ENCODE measurements around the gene CORO6.

Gene CORO6

DNA sequence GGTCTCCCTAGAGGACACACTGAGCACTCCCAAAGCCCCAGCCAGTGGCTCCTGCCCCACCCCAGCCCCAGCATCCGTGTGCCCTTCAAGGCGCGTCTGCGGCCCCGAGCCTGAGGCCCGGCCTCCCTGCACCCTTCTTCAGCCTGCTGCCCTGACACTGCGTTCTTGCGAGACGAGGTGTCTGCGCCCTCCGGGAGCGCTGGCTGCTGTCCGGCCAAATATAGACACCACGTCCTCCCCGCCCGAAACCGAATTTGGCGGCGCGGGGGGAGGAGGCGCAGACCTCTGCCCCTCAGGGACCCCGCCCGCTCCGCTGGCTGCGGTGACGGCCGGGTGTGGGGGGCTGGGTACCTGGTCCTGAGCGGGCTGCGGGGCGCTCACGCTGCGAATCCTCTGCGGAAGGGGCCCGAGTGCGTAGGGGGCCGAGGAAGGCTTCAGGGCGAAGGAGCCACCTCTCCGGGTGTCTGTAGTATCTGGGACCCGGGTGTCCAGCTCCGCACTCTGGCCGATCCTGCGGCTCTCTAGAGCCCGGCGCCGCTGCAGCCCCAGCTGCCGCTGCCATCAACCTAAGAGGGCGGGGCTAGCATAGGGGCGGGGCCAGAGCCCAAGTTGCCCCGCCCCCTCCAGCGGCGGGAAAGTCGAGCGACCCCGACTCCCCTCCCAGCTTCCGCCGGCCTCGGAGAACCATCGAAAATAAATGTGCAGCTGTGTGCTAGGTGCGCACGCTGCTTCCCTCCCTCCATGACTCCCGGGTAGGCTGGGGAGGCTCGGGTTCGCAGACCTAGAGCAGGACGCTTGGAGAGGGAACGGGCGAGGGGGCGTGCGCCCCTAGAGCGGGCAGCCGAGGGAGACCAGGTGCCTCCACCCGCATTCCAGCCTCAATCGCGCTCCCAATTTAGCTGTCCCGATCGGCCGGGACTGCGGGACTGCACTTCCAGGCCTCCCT, at the start of gene CORO6:
CORO6 (minus strand) TSS at position 576 of the 946 bp plus-strand sequence. CDS start 1,491 bp downstream, outside the sequence.
- H3K4me3 ChIP-seq: peak within 1 kb of the TSS; percentile 90
- no peaks in the 10 kb centered on the region for H3K36me3 ChIP-seq (ENCODE audit: insufficient read depth, low read length)
- no peaks in the 10 kb centered on the region for H3K9me3 ChIP-seq (ENCODE audit: low read depth, low read length)
- peak within 1 kb of the TSS; percentile 51 for H3K9ac ChIP-seq (ENCODE audit: insufficient read length)
- no peak within 1 kb of the TSS for H3K27ac ChIP-seq
- no peak for DNase-seq (ENCODE audit: low read depth, low spot score)
- TF ChIP-seq EZH2 (IDR thresholded peaks at IDR 0.05) (no peak), FOXP2 (optimal IDR thresholded peaks at IDR 0.05; ENCODE audit: control extremely low read depth, extremely low read length, insufficient read depth) (no peak), POLR2AphosphoS5 (IDR thresholded peaks at IDR 0.05; ENCODE audit: borderline replicate concordance, low read depth, low read length) (no peak; the same call in 1 of the 2 replicates)

DNA sequence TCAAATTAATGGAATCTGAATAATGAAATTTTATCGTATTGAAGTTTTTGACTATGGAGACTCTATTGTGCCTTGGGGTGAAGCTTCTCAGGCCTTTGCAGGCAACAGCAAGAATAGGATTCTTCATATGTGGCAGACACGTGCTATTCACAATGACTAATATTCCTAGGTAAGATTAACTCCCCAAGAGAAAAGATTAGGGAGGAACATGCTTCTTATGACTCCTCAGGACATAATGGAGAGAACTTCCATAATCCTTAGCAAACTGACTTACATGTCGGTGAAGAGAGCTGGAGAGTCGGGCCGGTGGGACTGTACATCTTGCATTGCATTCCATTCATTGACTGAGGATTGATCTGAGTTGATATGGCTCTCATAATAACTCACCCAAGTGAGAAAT, 48.9 kb upstream of the CORO6 start:
- no peak overlapping the region for H3K9ac ChIP-seq (ENCODE audit: insufficient read length)
- no peaks in the 10 kb centered on the region for H3K9me3 ChIP-seq (ENCODE audit: low read depth, low read length)
- H3K27ac ChIP-seq: no peak overlapping the region
- H3K36me3 ChIP-seq (ENCODE audit: insufficient read depth, low read length): peaks cover 17% of the 10 kb centered on the region
- no peak for DNase-seq (ENCODE audit: low read depth, low spot score)
- no peak for TF ChIP-seq POLR2AphosphoS5 (IDR thresholded peaks at IDR 0.05; ENCODE audit: borderline replicate concordance, low read depth, low read length)
- TF ChIP-seq EZH2 (IDR thresholded peaks at IDR 0.05): no peak
- TF ChIP-seq FOXP2 (optimal IDR thresholded peaks at IDR 0.05; ENCODE audit: control extremely low read depth, extremely low read length, insufficient read depth): no peak
- no peak overlapping the region for H3K4me3 ChIP-seq

DNA sequence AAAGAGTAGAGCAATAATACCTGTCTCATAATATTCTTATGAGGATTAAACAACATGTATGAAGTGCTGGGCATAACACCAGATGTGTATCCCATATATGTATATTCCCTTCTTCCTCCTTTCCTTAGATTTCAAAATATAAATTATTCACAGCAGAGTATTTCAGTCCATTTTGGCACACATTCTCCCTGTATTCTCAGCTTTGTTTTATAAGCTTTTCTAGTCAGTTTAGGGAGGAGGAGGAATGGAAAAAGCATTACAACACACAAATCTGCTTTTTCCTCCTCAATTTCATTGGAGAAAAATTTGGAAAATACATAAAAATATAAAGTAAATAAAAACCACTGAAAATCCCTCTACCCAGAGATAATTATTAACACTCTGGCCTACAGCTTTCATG, 46.6 kb upstream of the CORO6 start:
- no peak for TF ChIP-seq POLR2AphosphoS5 (IDR thresholded peaks at IDR 0.05; ENCODE audit: borderline replicate concordance, low read depth, low read length)
- no peak for TF ChIP-seq FOXP2 (optimal IDR thresholded peaks at IDR 0.05; ENCODE audit: control extremely low read depth, extremely low read length, insufficient read depth)
- TF ChIP-seq EZH2 (IDR thresholded peaks at IDR 0.05): no peak
- Histone ChIP-seq H3K9me3 (ENCODE audit: low read depth, low read length) (no peaks in the 10 kb centered on the region), H3K27ac (no peak overlapping the region), H3K9ac (ENCODE audit: insufficient read length) (no peak overlapping the region), H3K4me3 (no peak overlapping the region), H3K36me3 (ENCODE audit: insufficient read depth, low read length) (peaks cover 25% of the 10 kb centered on the region)
- DNase-seq (ENCODE audit: low read depth, low spot score): no peak

DNA sequence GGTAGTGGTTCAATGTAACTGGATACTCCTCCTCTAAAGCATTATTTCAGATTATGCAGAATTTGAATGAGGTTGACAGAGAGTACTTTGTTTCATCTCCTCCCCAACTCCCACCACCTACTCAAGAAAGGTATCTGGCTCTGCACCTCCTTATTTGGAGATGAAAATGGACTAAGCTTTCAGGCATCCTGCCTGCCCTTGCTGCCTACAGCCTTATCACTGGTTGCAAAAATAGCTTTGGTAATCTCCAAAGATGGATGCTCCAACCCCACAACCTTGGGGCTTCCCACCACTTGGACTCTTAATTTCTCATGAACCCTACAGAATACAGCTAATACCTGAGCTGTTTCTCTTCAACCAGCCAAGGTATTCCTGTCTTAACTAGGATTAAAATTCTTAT, 45.3 kb upstream of the CORO6 start:
- Histone ChIP-seq H3K36me3 (ENCODE audit: insufficient read depth, low read length) (peaks cover 25% of the 10 kb centered on the region), H3K27ac (no peak overlapping the region), H3K9ac (ENCODE audit: insufficient read length) (no peak overlapping the region), H3K4me3 (no peak overlapping the region), H3K9me3 (ENCODE audit: low read depth, low read length) (no peaks in the 10 kb centered on the region)
- no peak for DNase-seq (ENCODE audit: low read depth, low spot score)
- no peak for TF ChIP-seq POLR2AphosphoS5 (IDR thresholded peaks at IDR 0.05; ENCODE audit: borderline replicate concordance, low read depth, low read length)
- TF ChIP-seq EZH2 (IDR thresholded peaks at IDR 0.05): no peak
- no peak for TF ChIP-seq FOXP2 (optimal IDR thresholded peaks at IDR 0.05; ENCODE audit: control extremely low read depth, extremely low read length, insufficient read depth)

DNA sequence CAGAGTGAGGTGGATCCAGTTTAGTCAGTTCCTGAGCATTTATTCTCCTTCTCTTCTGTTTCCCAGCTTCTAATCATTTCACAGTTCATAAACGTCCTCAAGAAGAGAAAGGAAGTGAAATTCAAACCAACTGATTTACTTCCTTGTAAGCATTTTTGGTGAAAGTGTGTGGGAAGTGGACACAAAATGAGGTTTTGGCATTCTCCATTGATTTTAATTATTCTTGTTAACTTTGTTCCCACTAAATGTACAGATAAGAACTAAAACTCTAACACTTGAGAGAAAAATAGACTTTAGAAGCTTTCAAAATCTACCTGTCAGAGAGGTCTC, 42.7 kb upstream of the CORO6 start:
- Histone ChIP-seq H3K9ac (ENCODE audit: insufficient read length) (no peak overlapping the region), H3K9me3 (ENCODE audit: low read depth, low read length) (no peaks in the 10 kb centered on the region), H3K27ac (peak overlapping the region; percentile 76), H3K36me3 (ENCODE audit: insufficient read depth, low read length) (peaks cover 17% of the 10 kb centered on the region), H3K4me3 (no peak overlapping the region)
- TF ChIP-seq FOXP2 (optimal IDR thresholded peaks at IDR 0.05; ENCODE audit: control extremely low read depth, extremely low read length, insufficient read depth): no peak
- no peak for DNase-seq (ENCODE audit: low read depth, low spot score)

DNA sequence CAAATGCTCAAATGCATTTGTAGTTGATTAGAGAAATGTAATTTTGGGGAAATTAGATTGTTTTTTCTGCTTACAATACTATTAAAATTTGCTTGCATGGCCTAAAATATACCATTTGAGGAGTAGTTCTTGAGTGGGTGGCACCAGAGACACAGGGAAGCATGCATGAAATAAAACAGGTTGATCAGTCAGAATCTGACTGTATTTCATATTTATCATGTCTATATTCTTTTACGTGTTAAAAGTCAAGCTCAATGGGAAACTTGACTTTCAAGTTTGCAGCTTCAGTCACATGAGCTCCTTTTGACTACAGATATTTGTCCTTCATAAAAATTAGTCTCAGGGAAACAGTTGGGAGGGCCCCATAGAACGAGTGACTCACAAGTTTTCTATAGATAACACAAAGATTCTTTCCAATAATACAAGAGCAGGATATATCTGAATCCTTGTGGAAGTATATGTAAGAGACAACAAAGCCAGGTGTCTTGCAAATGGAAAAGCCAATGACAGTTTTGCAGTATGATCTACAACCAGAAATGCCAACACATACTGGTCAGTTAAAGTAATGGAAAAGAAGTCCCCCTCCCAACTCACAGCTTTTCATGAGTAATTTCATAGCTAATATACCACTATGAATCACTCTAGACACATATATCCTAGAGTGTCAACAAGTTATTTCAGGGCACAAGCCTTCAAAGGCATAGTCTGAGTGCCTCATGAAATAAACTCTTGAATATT, 42.2 kb upstream of the CORO6 start:
- H3K36me3 ChIP-seq (ENCODE audit: insufficient read depth, low read length): peaks cover 17% of the 10 kb centered on the region
- no peak overlapping the region for H3K9ac ChIP-seq (ENCODE audit: insufficient read length)
- peak overlapping the region; percentile 76 for H3K27ac ChIP-seq

DNA sequence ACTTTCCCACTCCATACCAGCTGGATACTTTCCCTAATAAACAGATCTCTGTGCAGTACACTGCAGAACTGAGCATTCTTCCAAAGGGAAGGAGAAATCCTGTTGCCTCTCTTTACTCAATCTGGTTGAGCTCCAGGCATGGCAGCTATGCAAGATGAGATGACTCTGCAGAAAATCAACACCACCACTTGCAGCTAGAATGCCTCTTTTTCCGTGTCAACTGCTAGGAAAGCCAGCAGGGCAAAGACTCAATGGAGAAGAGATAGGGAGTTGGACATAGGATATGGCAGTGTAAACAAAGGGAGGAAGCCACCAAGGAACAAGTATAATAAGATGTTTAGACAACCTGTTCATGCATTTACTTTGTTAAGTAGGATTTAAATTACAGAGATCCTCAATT, 40.4 kb upstream of the CORO6 start:
- TF ChIP-seq POLR2AphosphoS5 (IDR thresholded peaks at IDR 0.05; ENCODE audit: borderline replicate concordance, low read depth, low read length): no peak
- TF ChIP-seq FOXP2 (optimal IDR thresholded peaks at IDR 0.05; ENCODE audit: control extremely low read depth, extremely low read length, insufficient read depth): no peak
- no peak for TF ChIP-seq EZH2 (IDR thresholded peaks at IDR 0.05)
- H3K9ac ChIP-seq (ENCODE audit: insufficient read length): peak overlapping the region; percentile 25
- H3K9me3 ChIP-seq (ENCODE audit: low read depth, low read length): no peaks in the 10 kb centered on the region
- no peak overlapping the region for H3K4me3 ChIP-seq
- peaks cover 17% of the 10 kb centered on the region for H3K36me3 ChIP-seq (ENCODE audit: insufficient read depth, low read length)
- peak overlapping the region; percentile 60 for H3K27ac ChIP-seq
- no peak for DNase-seq (ENCODE audit: low read depth, low spot score)

More for the DNA sequence above, 42.2 kb upstream of the CORO6 start:
- no peak for DNase-seq (ENCODE audit: low read depth, low spot score)
- TF ChIP-seq POLR2AphosphoS5 (IDR thresholded peaks at IDR 0.05; ENCODE audit: borderline replicate concordance, low read depth, low read length) (no peak), EZH2 (IDR thresholded peaks at IDR 0.05) (no peak), FOXP2 (optimal IDR thresholded peaks at IDR 0.05; ENCODE audit: control extremely low read depth, extremely low read length, insufficient read depth) (no peak)
- Histone ChIP-seq H3K4me3 (no peak overlapping the region), H3K9me3 (ENCODE audit: low read depth, low read length) (no peaks in the 10 kb centered on the region)

DNA sequence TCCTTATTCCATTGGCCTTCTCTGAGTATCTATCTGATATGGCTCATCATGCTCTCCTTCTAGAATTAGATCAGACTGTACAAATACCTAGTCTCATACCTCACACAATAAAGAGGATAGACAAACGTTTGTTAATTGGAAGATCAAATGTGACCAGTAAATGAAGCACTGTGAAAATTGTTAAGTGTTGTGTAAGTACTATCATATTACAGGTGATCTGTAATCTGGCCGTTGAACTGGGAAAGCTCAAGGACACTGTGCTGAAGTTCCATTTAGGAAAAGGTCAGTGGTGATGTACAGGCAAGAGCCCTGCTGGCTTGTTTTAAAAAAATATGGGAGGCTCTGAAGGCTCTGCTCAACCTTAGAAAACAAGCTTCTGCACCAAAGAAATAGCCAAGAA, 38.5 kb upstream of the CORO6 start:
- no peaks in the 10 kb centered on the region for H3K9me3 ChIP-seq (ENCODE audit: low read depth, low read length)
- TF ChIP-seq POLR2AphosphoS5 (IDR thresholded peaks at IDR 0.05; ENCODE audit: borderline replicate concordance, low read depth, low read length) (no peak), EZH2 (IDR thresholded peaks at IDR 0.05) (no peak), FOXP2 (optimal IDR thresholded peaks at IDR 0.05; ENCODE audit: control extremely low read depth, extremely low read length, insufficient read depth) (no peak)
- no peak overlapping the region for H3K4me3 ChIP-seq
- H3K36me3 ChIP-seq (ENCODE audit: insufficient read depth, low read length): peaks cover 11% of the 10 kb centered on the region; the same call in 1 of the 2 replicates
- no peak overlapping the region for H3K9ac ChIP-seq (ENCODE audit: insufficient read length)
- DNase-seq (ENCODE audit: low read depth, low spot score): no peak
- no peak overlapping the region for H3K27ac ChIP-seq
